B cell (primary cell): ENCODE data around the gene PEPD.

Experiments
- EZH2 ChIP-seq: IDR thresholded peaks from 2 replicates; pipeline ENCODE4 v1.6.1; 2012; ENCODE audit warnings: borderline replicate concordance, low read depth, mild to moderate bottlenecking, moderate library complexity, low read length; ENCODE audit not compliant: insufficient read depth, poor library complexity, severe bottlenecking
- TF ChIP-seq, protein P1 (sequence below): fragments of 200-600 bp; IDR thresholded peaks from one replicate; pipeline ENCODE4 v1.8.0; 2022; ENCODE audit warnings: antibody characterized with exemption, mild to moderate bottlenecking

DNA sequence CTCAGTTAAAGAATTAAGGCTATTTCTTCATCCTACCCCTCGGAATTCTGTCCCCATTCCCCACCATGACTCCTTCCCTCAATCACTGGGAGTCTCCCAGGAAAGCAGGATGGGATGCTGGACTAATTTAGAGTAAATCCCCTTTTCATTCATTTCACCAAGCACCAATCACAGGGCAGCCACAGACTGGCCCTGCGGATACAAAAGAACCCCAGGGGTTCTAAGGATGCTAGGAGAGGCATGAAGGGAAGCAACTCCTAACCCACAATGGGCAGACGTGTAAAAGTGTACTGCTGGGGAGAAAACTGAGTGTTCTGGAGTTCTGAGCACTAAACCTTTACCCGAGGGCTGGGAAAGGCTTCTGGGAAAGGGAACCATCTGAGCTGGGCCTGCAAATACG lies 3.0 kb downstream of the PEPD start:
- TF ChIP-seq, protein P1, sequence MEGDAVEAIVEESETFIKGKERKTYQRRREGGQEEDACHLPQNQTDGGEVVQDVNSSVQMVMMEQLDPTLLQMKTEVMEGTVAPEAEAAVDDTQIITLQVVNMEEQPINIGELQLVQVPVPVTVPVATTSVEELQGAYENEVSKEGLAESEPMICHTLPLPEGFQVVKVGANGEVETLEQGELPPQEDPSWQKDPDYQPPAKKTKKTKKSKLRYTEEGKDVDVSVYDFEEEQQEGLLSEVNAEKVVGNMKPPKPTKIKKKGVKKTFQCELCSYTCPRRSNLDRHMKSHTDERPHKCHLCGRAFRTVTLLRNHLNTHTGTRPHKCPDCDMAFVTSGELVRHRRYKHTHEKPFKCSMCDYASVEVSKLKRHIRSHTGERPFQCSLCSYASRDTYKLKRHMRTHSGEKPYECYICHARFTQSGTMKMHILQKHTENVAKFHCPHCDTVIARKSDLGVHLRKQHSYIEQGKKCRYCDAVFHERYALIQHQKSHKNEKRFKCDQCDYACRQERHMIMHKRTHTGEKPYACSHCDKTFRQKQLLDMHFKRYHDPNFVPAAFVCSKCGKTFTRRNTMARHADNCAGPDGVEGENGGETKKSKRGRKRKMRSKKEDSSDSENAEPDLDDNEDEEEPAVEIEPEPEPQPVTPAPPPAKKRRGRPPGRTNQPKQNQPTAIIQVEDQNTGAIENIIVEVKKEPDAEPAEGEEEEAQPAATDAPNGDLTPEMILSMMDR = no peak
- TF ChIP-seq EZH2 = no peak
